Activated CD4-positive, alpha-beta T cell treated with anti-CD3 and anti-CD28 coated beads, Interleukin-2, Interleukin-4, amounts not matched to agents 100 ng/mL and 50 ng/mL, durations not matched to agents 16 hours and 8 hours (primary cell): ENCODE results near the gene ENG.
"Not testable (repeated sequence)": the region's sequence is repeated elsewhere in the genome, so short reads cannot be mapped to it uniquely, and the experiment has no call there.

ENCODE experiments used
- DNase-seq: peaks from one replicate; pipeline ENCODE4 v3.0.0-alpha.2; 2020; ENCODE audit warnings: low spot score

ENG gene

DNA sequence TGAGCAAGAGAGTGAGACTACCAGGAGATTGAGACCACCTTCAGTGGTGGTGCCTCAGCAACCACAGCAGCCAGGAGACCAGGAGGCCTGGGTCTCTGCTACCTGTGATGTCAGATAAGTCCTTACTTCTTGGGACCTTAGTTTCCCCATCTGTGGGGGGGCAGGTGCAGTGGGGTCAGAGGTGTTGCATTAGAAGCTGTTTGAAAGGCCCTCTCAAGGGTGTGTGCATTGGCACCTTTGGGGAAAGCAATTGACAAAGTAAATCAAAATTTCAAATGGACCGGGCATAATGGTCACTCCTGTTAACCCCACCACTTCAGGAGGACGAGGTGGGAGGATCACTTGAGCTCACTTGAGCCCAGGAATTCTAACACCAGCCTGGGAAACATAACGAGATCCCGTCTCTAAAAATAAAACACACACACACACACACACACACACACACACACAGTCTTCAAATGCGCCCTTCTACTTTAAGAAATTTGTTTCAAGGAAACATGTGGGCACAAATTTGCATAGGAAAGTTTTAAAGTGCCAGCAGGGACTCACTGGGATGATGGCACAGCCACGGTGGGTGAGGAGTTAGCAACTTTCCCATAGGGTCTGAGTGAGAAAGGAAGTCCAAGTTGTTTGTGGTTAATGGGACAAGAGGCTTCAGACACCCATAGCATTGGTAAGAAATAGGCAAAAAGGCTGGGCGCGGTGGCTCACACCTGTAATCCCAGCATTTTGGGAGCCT lies 24.4 kb upstream of the ENG start:
- DNase-seq, result no peak

DNA sequence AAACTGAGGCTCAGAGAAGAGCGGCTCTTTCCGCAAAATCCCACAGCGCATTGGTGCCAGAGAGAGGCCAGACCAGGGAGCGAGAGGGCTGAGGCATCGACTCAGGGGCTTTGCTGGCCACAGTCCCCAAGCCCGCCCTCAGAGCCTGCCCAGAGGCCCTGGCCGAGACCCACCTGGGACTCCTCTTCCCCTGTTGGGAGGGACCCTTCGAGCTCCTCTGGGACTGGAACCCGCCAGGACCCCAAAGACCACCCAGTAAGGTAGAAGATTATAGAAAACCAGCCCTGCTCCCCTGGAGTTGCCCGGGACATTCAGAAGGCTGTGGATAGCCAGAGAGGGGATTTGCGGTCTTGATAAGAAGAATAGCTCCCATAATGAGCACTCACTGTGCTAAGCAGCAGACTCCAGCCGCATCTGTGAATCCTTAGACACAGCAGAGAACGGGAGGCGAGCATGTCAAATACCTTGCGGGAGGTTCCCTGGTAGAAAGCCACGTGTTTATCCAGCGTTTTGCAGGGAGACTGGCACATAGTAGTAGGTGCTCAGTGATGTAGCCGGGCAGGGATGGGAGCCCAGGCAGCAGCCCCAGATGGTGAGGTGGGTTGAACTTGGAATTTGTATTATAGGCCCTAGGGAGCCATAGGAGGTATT lies 23.7 kb upstream of the ENG start:
- no peak for DNase-seq

DNA sequence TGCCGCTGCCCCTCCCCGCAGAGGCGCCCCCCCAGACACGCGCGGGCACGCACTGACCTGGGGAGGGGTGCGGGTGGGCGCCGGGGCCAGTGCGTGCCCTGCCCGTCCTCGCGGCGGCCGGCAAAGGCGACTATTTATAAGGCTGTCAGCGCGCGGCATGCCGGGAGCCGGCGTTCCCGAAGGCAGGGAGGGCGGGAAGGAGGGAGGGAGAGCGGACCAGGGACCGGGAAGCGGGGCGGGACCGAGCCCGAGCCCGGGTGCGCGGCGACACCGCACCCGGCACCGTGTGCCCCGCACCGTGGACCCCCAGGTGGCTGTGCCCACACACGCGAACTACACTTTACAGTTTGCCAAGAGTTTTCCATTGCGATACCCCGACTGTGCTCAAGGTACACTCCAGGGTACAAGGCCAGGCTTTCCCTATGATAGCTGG lies 23.1 kb upstream of the ENG start, which contains the start of gene AK1:
Gene AK1, minus strand, starts transcription at position 110 of the 433 bp plus-strand sequence. CDS start 3,058 bp downstream, outside the sequence.
- no peak for DNase-seq

DNA sequence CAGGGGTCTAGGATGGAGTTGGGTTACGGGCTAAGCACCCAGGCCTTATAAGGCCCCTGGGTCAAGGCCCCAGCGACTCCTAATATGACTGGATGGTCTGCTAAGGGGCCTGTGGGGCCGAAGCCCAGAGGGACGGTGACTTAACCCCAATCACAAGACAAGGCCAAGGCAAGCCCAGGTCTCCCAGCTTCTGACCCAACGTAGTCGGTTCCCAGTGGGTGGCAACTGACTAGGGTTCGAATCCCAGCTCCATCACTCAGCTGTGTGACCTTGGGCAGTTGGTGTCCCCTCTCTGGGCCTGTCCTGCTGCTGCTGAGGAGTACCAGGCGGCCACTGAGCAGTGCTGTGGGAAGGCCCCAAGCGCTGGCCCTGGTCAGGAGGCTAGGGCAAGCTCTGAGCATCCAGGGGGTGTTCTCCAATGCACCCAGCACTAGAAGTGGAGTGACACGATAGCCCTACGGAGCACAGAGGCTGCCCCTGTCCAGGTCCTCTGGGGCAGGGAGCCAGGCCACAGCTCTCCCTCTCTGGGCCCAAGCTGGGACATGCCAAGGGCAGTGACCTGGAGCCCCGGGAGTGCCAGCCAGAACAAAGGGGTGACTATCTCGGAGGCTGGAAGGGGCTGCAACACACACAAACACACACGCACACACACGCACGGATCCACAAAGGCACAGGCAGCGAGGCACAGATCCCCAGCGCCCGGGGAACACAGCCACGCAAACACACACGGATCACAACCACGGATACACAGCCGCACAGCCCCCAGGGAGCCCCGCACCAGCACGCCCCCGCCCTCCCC lies 22.5 kb upstream of the ENG start:
- no peak for DNase-seq

DNA sequence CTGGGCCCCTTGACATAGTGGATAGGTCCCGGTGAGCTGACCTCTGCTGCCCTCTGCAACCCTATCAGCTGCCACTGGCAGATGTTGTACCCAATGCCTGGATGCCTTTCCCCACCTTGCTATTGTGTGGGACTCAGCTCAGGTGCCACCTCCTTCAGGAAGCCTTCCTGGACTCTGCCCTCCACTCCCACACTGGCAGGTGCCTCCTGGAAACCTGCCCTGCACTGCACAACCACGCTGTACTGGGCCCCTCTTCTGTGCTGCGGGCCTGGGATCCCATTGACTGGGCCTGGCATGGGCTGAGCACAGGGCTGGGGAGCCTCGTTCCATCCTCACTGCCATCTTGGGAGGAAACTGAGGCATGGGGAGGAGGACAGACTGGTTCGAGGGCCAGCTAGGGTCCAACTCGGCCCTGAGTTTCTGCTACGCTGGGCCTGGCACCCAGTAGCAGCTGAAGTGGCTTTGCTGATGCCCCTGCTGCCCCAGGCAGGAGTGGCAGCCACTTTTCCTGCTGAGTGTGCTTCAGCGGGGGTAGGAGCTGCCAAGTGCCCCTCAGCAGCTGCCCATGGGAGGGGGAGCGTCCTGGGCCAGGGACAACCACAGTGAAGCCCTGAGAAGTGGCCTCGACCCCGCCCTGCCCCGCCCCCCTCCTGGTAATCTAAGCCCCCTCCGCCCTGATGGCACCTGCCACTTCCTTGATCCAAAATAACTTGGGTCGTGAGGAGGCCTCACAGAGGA lies 21.7 kb upstream of the ENG start:
- DNase-seq, result no peak

DNA sequence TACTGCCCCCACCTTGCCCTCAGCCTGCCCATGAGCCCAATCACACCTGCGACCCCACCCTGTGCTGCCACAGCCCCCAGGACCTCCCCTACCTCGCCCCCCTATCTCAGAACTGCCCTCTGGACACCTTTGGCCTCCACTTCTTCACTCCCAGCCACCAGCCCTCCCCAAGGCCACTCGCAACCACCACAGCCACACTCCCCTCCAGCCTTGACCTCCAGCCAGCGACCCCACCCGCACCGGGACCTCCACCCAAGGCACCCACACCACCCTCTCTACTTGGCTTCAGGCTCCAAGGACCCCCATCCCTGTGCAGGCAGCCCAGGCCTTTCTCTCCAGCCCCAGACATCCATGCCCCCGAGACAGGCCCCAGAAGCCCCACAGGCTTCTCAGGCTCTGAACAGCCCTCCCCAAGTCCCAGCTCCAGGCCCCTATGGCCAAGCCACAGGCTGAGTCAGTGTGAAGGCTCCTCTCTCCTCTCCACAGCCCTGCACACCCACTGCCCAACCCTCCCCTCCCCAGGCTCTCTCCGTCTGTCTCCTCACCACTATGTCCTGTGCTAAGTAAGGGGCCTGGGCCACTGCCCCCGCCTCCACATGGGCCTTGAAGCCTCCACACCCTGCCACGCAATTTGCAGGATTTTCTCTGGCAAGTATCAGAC lies 21.0 kb upstream of the ENG start:
- no peak for DNase-seq

DNA sequence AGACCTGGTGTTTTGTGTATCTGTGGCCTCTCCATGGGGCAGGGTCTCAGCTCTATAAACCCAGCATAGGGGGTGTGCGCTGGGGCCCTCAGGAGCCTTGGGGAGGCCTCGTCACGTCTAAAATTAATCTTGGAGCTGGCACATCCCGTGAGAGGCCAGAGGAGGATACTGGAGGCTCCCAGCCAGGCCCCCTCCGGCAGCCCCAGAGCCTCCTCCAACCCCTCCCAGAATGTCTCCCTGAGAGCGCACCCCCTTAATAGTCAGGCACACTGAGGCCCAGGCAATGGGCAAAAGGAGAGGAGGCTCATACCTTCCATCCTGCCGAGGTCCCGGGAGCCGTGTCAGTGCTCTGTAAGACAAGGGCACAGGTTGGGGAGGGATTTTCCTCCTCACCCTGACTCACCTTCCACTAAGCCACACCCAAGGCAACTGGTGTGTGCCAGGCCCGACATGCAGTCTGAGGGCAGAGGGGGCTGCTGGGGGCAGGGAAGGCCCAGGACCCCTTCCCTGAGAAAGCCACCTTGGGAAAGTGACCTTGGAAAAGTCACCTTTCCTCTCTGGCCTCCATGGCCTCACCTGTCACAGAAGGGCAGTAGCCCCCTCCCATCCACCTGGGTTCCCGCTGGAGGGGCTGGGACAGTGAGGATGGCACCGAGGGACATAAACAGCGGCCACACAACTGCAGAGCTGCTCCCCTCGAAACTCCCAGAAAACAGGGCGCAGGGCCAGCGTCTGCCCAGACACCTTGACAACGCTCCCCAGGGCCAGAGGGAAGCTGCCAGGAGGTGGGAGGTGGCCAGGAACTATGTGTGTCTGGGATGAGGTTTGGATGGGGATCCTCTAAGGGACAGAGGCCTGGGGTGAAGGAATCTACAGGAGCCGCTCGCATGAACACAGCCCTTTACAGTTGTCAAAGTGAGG lies 20.1 kb upstream of the ENG start:
- no peak for DNase-seq

DNA sequence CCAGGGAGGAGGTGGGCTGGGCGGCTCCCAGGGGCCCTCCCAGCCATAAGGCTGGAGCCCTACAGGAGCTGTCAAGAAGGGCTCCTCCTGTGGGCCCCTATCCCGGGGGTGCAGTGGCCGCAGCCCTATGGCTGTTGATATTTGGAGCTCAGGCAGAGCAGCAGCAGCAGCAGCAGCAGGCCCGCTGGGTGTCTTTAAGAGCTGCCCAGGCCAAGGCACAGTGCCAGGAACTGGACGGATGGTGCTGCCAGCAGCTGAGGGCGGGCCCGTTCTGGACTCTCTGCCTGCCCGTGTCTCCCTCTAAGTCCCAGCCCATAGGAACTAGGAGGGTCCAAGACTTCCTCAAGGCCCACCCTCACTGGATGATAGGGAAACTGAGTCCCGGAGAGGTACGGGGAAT lies 19.4 kb upstream of the ENG start:
- DNase-seq, result no peak

DNA sequence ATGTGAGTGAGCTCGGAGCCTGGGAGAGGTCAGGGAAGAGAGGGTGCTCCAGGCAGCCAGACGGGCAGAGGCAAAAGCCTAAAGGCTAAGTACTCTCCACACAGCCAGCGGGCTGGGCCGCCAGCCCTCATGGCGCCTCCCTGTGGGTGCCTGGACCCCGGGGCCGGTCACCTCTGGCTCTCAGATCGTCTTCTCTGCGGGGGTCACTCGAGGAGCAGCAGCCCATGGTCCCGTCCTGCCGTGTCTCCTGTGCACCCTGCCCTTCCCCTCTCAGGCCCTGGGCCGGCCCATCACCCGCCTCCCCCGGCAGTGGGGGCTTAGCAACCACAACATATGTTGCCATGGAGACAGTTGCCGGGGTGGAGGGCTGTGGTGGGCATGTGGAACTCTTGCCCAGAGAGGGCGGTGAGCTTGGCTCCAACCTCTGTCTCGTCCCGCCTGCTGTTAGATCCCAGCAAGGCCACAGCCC lies 18.8 kb upstream of the ENG start:
- DNase-seq, result no peak

DNA sequence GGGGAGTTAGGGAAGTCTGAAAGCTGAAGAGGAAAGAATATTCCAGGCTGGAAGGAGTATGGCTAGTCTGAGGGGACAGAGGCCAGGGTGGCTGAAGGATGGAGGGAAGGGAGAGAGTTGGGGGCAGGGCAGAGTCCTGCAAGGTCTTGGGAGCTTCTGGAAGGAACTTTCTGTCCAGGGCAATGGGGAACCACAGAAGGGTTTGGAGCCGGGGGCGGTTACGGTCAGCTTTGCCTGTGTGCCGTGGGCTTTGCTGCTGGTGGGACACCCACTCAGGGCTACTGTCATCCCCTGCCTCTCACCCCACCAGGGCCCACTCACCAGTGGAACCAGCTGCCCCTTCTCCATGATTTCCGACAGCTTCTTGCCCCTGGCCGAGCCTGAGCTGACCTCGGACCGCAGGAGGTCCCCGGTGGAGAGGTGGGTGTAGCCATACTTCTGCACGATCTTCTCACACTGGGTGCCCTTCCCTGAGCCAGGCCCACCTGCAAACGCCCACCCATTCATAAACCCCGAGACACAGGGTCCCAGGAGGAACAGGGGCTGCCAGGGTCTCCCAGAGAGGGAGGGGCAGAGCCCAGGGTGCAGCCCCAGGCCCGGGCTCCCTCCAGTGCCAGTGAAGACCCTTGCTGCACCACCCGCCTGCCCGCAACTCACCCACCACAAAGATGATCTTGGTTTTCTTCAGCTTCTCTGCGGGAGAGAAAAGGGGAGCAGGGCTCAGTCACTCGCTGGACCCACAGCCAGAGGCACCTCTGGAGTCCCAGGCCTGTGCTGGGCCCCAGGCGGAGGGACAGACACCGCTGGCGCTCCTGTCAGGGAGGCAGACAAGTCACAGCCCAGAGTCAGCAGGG lies 18.1 kb upstream of the ENG start:
- DNase-seq, result no peak

DNA sequence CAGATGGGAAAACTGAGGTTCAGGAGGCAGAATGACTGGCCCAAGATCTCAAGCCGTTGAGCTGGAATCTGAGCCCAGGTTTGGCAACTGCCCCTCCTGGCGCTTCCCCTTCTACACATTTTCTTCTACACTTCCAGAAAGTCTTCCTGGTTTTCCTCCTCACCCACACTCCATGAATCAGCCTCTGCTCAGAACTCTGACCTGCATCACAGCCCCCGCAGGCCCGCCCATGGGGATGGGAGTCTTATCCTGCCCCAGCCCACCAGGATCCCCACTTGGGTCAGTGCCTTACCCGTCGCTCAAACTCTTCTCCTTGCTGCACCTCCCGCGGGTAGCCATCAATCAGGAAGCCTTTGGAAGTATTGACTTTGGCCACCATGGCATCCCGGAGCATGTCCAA lies 17.1 kb upstream of the ENG start:
- DNase-seq, result no peak

DNA sequence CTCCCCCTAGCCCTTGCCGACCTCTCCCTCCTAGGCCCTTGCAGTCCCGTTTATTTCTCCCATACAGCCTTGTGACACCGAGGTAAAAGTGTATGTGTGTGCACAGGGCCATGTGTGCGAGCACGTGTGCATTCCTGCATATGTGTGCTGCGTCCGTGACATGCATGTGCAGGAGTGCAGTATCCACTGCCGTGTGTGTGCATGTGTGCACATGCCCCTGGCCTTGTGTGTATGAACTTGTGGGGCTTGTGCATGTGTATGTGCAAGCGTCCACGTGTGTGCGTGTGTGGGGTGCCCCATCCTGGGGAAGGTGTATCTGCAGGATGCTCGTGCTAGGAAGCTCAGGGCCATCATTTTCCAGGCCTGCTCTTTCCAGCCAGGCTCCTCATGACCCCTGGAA lies 16.4 kb upstream of the ENG start:
- no peak for DNase-seq

DNA sequence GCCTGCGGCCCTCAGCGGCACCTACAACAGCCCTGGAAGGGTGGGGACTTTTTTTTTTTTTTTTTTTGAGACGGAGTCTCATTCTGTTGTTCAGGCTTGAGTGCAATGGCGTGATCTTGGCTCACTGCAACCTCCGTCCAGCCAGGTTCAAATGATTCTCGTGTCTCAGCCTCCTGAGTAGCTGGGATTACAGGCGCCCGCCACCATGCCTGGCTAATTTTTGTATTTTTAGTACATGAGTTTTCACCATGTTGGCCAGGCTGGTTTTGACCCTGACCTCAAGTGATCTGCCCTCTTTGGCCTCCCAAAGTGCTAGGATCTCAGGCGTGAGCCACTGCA lies 15.7 kb upstream of the ENG start:
- DNase-seq, result not testable (repeated sequence)

DNA sequence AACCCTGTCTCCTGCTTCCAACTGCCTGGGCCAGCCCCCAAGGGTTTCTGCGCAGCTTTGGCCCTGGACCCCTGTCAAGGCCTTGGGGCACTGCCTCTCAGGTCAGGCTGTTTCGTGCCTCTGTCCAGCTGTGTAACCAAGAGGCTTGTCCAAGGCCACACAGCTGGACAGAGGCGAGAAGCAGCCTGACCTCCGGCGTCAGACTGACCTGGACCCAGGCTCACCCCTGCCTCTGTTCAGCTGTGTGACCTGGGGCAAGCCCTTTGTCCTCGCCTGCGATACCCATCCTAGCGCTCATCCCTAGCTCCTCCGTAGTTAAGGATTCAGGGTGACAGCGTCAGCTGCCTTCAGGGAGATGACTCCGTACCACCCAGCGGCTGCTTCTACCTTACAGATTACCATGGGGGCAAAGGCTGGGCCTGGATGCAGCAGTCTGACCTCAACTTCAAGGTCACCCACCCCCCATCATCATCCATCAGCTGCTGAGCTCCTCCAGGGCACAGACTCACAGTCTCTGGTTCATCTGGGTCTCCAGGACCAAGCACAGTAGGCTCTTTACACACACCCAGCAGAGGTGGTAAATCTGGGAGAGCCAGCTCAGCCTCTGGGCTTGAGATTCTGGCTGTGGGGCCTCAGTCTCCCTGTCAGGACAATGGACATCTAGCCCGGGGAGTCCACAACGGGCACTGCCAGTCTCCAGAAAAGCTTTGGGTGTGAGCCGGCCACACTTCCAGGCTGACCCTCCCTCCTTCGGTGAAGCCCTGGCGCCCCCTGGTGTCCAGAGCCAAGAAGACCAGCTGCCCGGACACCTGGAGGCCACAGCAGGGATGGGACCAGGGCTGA lies 15.1 kb upstream of the ENG start:
- peak; percentile 86 for DNase-seq

DNA sequence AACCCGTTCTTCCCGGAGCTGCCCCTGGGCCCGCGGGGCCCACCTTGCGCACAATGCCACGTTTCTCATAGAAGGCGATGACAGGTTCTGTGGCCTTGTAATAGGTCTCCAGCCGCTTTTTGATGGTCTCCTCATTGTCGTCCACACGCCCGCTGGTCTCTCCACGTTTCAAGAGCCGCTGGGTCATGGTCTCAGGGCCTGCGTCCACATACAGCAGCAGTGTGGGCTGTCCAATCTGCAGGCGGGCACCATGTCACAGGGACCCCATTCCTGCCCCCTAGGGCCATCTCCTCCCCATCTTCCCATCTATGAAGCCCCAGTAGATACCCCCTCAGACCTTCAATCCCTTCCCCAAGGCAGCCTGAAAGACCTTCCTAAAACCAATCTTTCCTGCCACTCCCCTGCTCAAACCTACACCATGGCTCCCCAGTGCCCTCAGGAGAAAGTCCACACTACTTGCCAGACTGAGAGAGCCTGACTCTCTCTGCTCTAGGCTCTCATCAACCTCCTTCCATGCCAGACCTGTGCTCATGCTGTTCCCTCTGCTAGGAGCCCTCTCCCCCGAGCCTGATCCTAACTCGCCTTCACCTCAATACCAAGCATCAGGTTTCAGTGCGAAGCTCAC lies 13.9 kb upstream of the ENG start:
- DNase-seq, result no peak

DNA sequence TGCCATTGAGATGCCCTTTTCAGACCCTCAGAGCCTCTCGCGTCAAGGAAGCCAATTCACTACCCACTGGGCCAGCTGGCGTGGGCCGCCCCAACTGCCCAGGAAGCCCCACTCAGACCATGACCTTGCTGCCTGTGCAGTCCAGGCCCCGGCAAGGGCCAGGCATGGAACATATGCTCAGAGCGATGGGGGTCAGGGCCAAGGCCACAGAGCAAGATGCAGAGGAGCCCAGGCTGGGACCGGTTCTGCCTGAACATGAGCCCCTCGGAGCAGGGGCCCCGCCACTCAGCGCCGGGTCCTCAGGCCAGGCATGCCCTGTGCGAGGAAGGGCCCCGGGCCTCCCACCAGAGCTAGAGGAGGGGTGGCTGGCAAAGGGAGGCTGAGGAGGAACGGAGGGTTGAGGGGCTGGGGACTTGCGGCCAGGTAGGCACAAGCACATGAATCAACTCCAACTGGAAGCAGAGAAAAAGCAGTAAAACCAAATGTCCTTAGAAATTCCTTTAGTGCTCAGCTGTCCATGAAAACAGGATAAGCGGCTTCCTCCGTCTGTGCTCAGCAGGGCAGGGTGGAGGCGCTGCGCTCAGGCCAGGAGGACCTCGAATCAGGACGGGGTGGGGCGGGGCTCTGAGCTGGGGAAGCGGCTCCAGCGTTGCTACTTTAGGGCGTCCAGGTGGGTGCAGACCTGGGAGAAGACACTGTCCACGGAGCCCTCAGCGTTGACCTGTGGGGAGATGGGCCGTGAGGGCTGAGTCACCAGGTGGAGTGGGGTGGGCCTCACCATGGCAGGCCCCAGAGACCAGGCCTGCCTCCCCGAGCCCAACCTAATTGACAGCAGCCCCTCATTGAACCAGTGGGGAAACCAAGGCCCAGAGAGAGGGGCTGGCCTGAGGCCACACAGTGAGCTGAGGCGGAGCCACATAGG lies 13.2 kb upstream of the ENG start:
- no peak for DNase-seq

DNA sequence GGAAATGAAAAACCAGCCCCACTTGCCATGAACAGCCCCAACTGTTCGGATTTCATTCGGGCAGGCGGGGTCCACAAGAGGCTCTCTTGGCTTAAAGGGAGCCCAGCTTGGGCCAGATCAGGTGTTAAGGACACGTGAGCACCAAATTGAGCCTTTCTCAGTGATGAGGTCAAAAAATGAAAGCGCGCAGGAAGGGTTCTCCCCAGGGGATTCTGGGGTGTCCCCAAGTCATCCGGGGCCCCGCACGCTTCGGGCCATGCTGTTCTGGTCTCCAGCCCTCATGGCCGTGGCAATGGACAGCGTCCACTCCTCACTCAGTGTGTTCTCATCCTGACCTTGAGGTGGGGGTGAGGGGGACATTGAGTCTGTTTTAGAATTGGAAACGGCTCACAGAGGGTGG lies 12.1 kb upstream of the ENG start:
- no peak for DNase-seq
